Measurements from ENCODE around the gene NEDD4L.
"Not testable (repeated sequence)": the region's sequence is repeated elsewhere in the genome, so short reads cannot be mapped to it uniquely, and the experiment has no call there.

NEDD4L gene

DNA sequence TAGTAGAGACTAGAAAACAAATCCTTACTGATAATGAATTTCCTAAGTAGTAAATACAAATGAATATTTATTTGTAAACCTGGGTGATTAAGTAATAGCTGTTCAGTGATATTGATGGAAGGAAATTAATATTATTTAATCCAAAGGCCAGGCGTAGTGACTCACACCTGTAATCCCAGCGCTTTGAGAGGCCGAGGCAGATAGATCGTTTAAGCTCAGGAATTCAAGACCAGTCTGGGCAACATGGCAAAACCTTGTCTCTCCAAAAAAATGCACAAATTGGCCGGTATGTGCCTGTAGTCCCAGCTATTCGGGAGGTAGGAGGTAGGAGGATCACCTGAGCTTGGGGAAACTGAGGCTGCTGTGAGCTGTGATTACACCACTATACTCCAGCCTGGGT lies 228.2 kb downstream of the NEDD4L start:
- DNase-seq: no peak

DNA sequence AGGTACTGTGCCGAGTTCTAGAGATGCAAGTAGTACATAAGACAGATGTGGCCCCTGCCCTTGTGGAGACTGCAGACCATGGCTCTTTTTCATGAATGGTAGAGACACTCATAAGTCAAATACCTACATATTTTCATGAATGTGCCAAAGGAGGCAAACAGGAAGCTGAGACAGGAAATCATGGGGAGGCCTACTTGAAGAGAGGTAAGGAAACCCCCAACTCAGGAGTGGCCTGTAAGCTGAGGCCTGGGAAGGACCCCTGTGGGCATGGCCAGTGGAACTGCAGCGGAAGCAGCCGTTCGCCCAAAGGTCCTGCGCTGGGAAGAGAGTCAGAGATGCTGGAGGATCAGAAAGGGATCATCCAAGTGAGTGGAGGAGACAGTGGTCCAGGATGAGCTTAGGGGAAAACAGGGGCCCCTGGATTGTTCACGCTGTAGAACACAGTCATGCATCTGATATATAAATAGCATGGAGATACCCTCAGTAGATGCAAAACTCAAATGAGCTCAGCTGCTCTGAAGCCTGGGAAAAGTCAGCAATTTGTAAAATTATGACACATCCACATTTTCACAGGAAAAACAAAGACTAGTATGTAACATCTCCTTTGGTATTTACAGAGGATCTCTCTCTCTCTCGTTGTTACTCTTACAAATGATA lies 228.9 kb downstream of the NEDD4L start:
- no peak for DNase-seq

DNA sequence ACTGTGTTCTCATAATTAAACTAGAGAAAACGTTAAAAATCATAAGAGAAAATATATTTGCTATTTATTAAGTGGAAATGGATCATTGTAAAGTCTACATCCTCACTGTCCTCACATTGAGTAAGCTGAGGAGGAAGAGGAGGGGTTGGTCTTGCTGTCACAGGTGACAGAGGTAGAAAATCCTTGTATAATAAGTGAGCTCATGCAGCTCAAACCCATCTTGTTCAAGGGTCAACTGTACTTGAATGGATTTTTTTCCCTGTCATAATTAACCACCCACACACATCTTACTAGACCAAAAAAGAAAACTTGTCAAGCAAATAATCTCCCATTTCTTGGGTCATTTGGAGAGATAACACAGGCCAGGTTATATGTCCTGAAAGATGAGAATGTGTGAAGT lies 231.2 kb downstream of the NEDD4L start:
- DNase-seq: no peak

DNA sequence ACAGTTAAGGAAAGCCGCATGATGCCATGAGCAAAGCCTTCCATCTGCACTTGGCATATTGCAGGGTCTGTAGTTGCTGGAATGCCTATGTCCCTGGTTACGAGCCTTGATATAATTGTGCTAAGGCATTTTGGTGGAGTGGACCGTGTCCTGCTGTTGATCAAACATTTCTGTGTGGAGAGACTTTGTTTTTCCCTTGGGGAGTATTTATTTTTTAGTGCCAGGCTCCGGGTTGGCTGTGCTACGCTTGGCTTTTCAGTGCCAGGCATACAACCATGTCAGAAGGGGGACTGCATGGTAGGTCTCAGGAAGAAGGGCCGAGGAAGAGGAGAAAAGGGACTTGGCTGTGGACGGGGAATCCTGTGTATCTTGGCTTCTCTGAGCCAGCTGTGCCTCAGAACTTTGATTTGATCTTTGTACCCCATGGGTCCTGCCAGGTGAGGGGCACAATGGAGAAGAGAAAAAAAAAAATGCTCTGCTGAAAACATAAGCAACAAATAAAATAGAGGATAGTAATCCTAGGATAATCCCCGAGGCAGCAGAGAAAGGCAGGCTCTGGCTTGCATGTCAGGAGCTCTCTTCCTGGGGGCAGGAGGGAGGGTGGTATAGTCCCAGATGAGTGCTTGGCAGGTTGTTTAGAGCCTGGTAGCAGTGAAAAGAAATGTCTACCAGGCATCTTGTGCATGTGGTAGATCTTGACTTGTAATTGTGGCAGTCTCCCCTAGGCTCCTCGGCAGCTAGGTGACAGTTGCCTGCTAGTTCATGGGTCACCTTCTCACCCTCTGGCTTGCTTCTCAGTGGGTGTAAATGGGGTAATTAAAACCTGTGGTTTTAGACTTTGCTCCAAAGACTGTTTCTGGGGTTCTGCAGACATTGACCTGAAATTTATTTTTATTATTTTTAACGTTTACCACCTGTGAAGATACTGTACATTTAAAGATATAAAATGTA lies 233.0 kb downstream of the NEDD4L start:
- no peak for DNase-seq

DNA sequence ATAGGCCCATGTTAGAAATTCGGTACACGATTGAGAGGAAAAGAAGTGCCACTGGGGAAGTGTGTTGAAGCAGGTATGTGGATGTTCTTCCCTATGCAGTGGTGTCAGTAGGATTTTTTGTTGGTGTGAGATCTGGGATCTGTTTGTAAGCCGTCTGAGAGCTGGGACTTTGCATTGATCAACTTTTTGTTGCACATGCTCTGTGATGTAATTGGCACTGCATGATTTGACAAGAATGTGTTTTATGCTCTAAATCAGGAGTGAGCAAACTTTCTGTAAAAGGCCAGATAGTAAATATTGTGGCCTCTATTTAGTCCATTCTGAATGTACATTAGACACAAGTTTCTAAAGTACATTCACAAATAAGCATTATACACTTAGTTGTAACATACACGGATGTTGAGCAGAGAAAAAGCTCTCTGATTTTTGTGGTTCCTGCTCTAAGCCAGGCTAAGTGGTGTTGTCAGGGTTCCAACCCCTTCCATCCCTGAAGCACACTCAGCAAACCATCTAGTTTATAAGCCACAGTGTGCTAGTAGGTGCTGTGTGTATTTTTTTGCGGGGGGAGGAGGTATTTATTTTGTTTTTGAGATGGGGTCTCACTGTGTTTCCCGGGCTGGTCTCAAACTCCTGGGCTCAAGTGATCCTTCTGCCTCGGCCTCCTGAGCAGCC lies 235.6 kb downstream of the NEDD4L start:
- DNase-seq: no peak

DNA sequence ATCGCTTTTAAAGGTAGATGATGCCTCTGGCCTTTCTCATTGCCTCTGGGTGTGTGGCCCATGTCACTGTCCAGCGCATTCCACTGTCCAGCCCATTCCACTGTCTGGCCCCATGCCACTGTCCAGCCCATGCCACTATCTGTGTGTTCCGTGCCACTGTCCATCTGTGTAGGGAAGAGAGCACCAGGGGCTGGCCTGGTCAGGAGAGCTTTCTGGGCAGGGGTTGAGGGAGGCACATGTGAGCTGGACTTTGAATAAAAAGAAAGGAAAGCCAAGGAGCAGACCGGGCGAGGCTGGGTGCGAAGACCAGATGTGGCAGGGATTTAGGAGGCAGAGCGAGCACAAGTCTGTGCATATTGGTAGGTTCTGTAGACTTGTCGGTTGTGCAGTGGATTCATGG lies 236.2 kb downstream of the NEDD4L start:
- no peak for DNase-seq

DNA sequence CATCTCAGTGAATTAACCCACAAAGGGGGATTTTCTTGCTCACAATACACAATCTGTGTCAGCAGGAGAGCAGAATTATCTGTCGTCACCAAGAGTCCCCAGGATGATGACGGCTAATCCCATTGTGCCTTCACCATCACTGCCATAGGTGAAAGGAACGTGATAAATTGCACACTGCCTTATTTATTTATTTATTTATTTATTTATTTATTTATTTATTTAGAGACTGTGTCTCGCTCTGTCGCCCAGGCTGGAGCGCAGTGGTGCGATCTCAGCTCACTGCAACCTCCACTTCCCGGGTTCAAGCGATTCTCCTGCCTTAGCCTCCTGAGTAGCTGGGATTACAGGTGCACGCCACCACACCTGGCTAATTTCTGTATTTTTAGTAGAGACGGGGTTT lies 238.8 kb downstream of the NEDD4L start:
- not testable (repeated sequence) for DNase-seq

DNA sequence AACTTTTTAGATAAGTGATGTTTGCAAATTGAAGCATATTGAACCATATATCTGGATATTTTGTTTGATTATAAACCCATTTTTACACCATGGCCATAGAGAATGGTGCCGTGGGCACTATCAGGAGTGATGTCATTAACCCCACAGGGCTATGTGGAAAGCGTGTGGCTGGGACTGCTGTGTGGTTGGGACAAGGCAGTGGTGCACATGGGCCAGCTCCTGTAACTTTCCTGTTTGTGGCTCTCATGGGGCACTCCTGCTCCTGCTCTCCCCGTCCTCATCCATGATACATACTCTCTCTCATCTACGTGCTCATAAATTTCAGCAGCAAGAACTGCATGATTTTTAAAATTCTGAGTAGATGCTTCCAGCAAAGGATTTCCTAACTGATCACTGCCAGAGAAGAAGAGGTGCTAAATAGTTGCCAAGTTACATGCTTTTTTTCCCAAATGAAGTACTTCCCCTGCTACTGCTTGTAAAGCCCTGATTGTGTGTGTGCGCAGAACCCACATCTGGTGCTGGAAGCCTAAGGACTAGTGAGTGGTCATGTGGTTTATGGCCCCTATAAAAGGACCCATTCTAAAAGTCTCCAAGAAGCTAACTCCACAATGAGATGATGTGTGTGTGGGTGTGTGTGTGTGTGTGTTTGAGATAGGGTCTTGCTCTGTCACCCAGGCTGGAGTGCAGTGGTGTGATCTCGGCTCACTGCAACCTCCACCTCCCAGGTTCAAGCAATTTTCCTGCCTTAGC lies 240.8 kb downstream of the NEDD4L start:
- DNase-seq: no peak

DNA sequence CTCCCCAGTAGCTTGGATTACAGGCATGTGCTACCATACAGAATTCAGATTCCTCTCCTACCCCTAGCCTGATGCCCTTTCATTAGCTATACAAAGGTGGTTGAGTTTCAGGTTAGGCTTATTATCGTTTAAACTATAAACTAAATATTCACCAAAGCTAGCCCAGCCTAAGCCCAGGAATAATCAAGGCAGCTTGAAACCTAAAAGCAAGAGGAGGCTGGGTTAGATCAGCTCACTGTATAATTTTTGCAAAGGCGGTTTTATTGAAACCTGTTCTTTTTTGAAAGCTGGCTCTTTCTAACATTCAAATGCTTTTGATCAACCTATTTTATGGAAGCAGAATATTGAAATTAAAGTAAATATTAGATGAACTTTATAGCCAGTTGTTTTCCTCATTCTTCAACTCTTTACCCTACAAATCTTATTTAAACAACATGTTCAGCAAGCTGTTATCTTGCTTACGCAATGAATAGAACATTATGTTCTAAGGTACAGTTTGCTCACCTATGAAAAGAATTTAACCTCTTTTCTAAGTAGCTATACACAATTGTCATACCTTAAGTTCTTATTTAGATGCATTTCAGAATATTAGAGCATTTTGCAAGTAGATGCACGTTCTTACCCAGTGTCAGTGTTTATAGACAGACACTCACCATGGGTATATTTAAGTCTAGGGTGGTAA lies 241.6 kb downstream of the NEDD4L start:
- no peak for DNase-seq

DNA sequence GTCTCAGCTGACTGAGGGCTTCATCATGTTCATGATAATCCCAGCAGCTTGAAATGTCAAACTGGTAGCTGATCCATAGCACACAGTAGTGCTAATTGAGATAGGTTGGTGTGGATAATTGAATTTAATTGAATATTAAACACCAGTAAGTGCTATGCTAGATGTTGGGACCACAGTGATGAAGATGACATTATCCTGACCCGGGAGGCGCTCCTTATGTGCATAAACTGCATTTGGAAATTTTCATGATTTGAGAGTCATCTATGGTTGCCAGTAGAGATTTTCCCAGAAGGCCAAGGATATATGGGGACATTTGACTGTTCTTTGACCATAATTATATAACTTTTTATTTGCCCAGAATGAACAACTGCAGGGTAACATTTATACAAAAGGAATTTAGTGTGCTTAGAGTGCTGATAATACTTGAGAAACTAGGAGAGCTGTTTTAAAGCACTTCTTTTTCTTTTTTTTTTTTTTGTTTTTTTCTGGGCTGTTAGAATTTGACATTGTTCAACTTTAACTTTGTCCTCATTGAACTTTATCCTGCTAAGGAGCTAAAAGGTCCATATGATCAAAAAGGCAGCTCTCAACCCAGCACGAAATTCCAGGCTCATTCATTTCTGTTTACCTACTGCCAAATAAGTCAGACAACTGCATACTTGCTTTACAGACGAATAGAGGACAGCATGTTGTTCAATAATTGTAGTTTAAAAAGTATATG lies 242.8 kb downstream of the NEDD4L start:
- DNase-seq: no peak

DNA sequence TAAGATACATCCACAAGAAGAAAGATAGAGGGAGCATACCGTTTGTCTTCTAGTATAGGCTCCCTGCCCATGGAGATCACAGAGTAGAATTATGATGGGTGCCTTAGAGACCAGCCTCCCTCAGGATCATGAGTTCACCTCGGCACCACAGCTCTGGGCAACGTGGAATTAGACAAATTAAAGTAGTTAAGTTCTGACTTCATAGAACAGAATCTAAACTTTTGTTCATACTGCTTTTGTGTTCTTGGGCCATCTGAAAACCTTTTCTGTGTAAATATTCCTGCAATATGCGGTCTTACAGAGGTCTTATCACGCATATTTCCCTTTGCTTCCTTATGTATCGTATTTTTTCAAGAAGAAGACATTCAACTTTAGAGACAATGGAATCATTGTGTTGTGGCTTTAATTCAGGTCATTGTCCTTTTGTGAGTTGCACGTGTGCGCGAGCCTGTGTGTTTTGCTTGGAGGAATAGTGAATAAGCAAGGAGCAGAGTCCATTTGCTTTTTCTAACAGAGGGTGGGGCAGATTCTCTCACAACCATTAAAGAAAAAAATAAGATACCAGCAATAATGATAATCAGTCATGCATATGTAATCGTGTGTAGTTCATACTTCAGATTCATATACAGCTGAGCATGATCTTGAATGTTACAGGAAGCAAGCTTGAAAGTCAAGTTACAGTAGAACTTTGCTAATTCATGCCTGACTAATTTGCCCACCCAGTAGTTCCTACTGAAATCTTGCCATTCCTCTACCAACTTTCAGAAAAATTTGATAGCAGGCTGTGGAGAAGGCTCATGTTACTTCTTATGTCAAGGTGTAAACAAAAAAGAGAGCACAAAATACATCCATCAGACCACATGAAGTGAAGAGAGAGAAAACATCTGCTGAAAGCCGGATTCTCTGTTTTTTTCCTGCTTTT lies 243.6 kb downstream of the NEDD4L start:
- no peak for DNase-seq

DNA sequence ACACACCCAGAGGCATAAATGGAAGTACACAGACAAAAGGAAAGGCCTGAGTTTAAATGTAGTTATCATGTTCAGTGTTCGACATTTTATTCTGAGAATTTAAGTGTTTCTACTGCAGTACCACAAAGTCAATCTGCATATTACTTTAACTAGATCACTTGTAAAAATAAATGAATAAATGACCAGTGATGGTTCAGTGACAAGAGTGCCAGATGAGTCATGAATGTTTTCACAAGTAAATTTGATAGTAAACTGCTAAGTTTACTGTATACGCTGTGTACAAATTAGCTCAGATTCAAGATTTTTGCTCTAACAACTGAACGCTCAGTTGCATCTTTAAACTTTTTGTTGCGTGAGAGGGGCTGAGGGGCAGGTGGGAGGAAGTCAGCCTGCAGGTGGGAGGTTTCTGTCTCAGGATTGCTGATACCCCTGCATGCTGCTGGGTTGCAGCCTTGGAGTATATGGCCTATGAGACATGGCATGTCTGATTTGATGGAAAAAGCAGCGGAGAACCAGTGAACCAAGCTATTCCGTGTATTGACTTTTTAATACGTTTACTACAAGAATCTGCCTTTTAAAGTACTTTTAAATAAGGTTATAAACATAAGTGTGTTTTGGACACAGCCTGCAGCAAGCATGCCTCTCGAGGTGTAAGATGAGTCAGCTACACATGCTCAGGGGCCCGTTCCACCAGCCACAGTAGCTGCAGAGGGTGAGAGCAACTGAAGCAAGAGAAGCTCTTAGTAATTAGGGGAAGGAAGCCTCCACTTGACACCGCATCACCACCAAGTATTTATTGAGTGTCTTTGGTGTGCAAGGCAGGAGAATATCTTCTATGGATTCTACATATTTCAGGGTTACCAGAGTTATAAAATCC lies 245.1 kb downstream of the NEDD4L start:
- DNase-seq: no peak

DNA sequence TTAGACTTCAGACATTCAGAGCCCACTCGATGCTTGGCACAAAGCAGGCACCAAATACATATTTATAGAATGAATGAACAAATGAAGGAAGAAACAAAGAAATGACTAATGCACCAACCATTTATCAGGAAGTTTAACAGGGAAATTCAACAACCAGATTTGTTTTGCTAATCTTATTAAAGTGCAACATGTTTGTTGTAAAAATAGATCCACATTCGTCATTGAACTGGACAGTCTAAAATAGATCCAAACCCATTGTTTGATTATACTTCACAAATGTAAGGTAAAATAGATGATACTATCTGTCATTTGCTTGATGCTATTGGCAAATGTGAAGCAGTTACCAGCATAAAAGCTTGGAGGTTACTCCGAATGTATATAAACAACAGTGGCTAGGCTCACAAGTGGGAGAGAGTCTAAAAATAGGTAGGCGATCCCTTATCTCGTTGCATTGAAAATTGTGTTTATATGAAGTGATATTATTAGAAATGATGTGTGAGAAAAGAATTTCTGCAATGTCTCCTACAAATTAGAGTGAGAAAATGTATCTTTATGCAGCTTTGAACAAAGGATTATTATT lies 246.2 kb downstream of the NEDD4L start:
- no peak for DNase-seq

DNA sequence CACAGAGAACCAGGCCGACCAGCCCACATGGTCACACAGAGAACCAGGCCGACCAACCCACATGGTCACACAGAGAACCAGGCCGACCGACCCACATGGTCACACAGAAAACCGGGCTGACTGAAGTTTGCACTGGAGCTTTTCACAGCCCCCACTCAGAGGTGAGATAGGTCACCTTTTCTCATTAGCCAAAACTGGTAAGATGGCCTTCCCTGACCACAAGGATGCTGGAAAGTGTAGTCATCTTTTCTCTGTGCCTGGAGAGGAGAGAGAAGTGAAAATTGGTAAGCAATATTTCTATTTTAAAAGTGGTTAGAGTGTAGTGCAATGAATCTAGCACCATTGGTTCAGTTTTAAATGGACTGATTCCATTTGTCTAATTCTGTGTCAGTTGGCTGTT lies 247.1 kb downstream of the NEDD4L start:
- DNase-seq: no peak

DNA sequence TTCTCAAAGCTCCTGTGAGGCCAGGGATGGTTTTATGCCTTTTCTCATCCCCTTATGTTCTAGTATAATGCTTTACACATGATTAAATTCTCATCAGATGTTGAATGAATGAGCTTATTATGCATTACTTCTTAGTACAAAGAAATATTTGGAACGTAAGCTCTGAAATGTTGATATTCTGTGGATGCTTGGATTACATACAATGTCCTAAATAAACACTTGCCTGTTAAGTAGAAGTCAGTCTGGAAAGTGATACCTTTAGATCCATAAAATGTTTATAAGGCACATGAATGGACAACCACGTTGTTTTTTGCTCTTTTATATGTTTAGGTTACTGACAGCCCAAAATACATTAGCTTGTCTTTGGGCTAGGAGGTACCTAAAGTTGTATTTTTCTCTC lies 248.6 kb downstream of the NEDD4L start:
- no peak for DNase-seq

DNA sequence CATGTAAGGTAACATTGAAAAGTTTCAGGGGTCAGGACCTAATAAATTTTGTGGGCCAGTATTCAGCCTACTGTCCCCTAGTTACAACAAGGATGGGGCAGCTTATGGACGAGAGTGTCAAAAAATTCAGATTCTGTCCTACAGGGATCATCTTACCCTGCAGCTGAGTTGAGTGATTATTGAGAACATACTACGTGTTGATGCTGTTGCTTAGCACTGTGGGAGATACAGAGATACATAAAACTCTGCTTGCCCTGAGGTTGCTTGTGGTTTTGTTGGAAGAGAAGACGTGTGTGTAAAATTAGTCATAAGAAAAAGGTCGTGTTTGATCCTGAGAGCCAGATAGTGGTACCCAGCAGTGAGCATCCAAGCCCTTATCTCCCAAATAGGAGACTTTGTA lies 253.2 kb downstream of the NEDD4L start:
- no peak for DNase-seq

DNA sequence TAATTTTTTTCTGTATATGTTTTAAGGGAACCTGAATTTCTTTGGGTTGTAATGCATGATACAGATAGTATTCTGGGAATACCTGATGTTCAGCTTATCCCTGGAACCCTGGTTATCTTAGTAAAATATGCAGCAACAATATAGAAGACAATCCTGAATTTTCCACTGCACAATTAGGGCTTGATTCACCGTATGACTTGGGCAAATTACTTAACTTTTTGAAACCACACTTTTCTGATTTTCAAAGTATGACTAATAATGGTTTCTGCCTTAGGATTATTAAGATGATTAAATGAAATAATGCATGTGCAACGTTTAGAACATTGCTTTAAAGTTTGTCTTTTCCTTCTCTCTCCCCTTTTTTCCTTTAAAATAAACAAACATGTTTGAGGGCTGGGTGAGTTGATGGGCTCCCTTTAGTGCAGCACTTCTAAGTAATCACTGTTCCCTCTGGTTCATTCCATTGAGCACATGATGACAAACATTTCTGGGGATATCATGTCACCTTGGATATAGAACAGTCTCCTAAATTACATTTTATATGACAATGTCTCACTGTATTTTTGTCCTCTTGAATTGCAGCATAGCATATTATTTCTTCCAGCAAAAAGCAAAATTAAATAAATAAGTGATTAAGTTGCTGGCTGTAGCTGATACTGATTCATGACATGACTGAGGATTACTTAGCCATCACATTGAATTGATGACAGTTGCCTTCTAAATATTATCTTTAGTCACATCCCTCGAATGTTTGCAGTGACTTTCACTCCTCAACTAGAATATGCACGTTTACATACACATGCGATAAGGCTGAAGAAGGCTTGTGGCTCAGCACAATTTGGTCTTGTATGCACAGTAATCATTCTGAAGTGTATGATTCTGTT lies 254.5 kb downstream of the NEDD4L start:
- DNase-seq: no peak

DNA sequence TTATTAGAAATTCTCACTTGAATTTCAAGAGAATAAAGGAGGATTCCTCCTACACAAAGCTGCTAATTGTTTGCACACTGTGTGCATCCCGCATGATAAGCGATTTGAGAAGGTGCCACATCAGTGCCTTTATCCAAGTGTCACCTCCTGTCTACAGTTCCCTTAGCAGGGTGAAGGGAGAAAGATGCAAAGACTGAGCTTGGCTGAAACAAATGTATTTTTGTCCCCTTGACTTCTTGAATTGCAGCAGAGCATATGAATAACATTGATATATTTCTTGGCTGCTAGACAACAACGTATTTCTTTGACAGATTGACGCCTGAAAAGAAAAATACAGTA lies 255.1 kb downstream of the NEDD4L start:
- DNase-seq: no peak
